OCI-LY1 (cell line): Measurements from ENCODE around the gene DIS3L.

Experiments
- H2AFZ ChIP-seq: fragments of 200-600 bp; sonication (generic), shearing (Covaris generic); 2 replicates; pipeline ENCODE4 v1.6.0; 2014; ENCODE audit warnings: antibody characterized with exemption, mild to moderate bottlenecking, low read length
- H3F3A ChIP-seq: fragments of 200-600 bp; sonication (generic), shearing (Covaris generic); 2 replicates; pipeline ENCODE4 v1.6.0; 2014; ENCODE audit warnings: mild to moderate bottlenecking, antibody characterized with exemption, low read length, moderate library complexity; ENCODE audit not compliant: insufficient read depth
- H3K27ac ChIP-seq: fragments of 200-600 bp; sonication (generic); 2 replicates; pipeline ENCODE4 v1.5.1; 2014; ENCODE audit warnings: low read length, mixed run types, mild to moderate bottlenecking, low read depth; ENCODE audit not compliant: poor library complexity, severe bottlenecking
- H3K27me3 ChIP-seq: fragments of 200-600 bp; sonication (generic); 2 replicates; pipeline ENCODE4 v1.6.0; 2014; ENCODE audit warnings: antibody characterized with exemption, mild to moderate bottlenecking, low read length, moderate library complexity; ENCODE audit not compliant: insufficient read depth
- H3K36me3 ChIP-seq: fragments of 200-600 bp; sonication (generic); 2 replicates; pipeline ENCODE4 v1.6.1; 2014; ENCODE audit warnings: mild to moderate bottlenecking, antibody characterized with exemption, low read length, moderate library complexity, mixed read lengths; ENCODE audit not compliant: insufficient read depth
- H3K4me1 ChIP-seq: fragments of 200-600 bp; sonication (generic); 2 replicates; pipeline ENCODE4 v1.5.1; 2014; ENCODE audit warnings: mild to moderate bottlenecking, low read length, moderate library complexity; ENCODE audit not compliant: insufficient read depth, severe bottlenecking
- H3K4me2 ChIP-seq: fragments of 200-600 bp; sonication (generic), shearing (Covaris generic); 2 replicates; pipeline ENCODE4 v1.6.1; 2014; ENCODE audit warnings: low read length
- H3K4me3 ChIP-seq: fragments of 200-600 bp; sonication (generic); 2 replicates; pipeline ENCODE4 v1.5.1; 2014; ENCODE audit warnings: low read length, low read depth, mild to moderate bottlenecking, mixed read lengths; ENCODE audit not compliant: poor library complexity, severe bottlenecking
- H3K79me2 ChIP-seq: fragments of 200-600 bp; shearing (Covaris generic); 2 replicates; pipeline ENCODE4 v1.6.1; 2016; ENCODE audit warnings: mixed run types, low read length, mixed read lengths; ENCODE audit not compliant: insufficient read depth
- H3K9ac ChIP-seq: fragments of 200-600 bp; sonication (generic), shearing (Covaris generic); 2 replicates; pipeline ENCODE4 v1.6.1; 2014; ENCODE audit warnings: mild to moderate bottlenecking, low read length, mixed read lengths
- H3K9me2 ChIP-seq: fragments of 200-600 bp; sonication (generic), shearing (Covaris generic); 2 replicates; pipeline ENCODE4 v1.6.1; 2014; ENCODE audit warnings: low read depth, mild to moderate bottlenecking, low read length, mixed read lengths
- H3K9me3 ChIP-seq: fragments of 200-600 bp; shearing (Covaris generic); 2 replicates; pipeline ENCODE4 v1.6.1; 2014; ENCODE audit warnings: low read length, mixed read lengths
- H4K20me1 ChIP-seq: fragments of 200-600 bp; sonication (generic), shearing (Covaris generic); 2 replicates; pipeline ENCODE4 v1.6.0; 2016; ENCODE audit warnings: mild to moderate bottlenecking, low read length; ENCODE audit not compliant: insufficient read depth
- EZH2 ChIP-seq: fragments of 200-600 bp; sonication (generic), shearing (Covaris generic); IDR thresholded peaks from 2 replicates; pipeline ENCODE4 v1.8.0; 2017; ENCODE audit warnings: borderline replicate concordance, mixed run types, mild to moderate bottlenecking, antibody characterized with exemption, low read length, moderate library complexity, mixed read lengths
- TF ChIP-seq, protein P1 (sequence below): fragments of 200-600 bp; sonication (generic), shearing (Covaris generic); IDR thresholded peaks from 2 replicates; pipeline ENCODE4 v1.5.1; 2017; ENCODE audit warnings: mild to moderate bottlenecking, antibody characterized with exemption, low read length, moderate library complexity, mixed read lengths

Gene DIS3L

DNA sequence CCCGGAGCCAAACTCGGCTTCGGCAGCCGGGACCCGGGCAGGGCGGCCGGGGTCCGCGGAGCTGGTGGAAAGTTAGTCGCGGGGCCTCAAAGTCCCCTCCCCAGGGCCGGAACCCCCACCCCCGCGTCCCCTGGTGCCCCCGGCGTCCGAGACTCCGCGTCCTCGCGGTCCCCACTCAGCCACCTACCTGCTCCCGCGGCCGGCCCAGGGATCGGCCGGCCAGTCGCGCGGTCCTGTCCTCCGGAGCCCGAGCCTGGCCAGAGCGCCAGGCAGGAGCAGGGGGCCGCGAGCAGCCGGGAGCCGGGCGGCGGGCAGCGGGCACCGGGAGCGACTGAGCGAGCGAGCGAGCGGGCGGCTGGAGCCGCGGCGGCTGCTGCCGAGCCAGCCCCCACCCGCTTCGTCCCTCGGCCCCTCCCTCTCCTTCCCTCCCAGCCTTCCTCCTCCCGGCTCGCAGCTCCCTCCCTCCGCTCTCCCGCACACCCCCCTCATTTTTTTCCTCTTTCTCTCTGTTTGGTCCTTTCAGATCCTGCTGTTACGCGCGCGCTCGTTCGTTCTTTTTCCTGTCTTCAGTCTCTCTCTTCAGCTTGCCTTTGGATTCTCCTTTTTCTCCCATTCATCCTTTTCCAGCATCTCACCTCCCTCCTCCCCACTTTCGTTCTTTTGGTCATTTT is 39.8 kb upstream of the DIS3L start, which contains the start of gene MEGF11:
Gene MEGF11, minus strand, starts transcription at position 333 of the 671 bp plus-strand sequence. CDS start 125,347 bp downstream, outside the sequence.
- H3K4me2 ChIP-seq: peak within 1 kb of the TSS; percentile 86
- peak within 1 kb of the TSS; percentile 61 for H3K4me3 ChIP-seq
- no peaks in the 10 kb centered on the region for H3K79me2 ChIP-seq
- no peaks in the 10 kb centered on the region for H3K9me2 ChIP-seq
- no peak within 1 kb of the TSS for H2AFZ ChIP-seq
- peaks cover 18% of the 10 kb centered on the region; the same call in 1 of the 2 replicates for H3K27me3 ChIP-seq
- no peaks in the 10 kb centered on the region for H3K36me3 ChIP-seq
- no peaks in the 10 kb centered on the region for H4K20me1 ChIP-seq
- H3K9me3 ChIP-seq: no peaks in the 10 kb centered on the region
- no peak for TF ChIP-seq EZH2
- TF ChIP-seq, protein P1, sequence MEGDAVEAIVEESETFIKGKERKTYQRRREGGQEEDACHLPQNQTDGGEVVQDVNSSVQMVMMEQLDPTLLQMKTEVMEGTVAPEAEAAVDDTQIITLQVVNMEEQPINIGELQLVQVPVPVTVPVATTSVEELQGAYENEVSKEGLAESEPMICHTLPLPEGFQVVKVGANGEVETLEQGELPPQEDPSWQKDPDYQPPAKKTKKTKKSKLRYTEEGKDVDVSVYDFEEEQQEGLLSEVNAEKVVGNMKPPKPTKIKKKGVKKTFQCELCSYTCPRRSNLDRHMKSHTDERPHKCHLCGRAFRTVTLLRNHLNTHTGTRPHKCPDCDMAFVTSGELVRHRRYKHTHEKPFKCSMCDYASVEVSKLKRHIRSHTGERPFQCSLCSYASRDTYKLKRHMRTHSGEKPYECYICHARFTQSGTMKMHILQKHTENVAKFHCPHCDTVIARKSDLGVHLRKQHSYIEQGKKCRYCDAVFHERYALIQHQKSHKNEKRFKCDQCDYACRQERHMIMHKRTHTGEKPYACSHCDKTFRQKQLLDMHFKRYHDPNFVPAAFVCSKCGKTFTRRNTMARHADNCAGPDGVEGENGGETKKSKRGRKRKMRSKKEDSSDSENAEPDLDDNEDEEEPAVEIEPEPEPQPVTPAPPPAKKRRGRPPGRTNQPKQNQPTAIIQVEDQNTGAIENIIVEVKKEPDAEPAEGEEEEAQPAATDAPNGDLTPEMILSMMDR: no peak
- H3F3A ChIP-seq: no peaks in the 10 kb centered on the region; the same call in 1 of the 2 replicates
- H3K9ac ChIP-seq: peak within 1 kb of the TSS; percentile 40; the same call in 1 of the 2 replicates
- H3K27ac ChIP-seq: no peak within 1 kb of the TSS
- H3K4me1 ChIP-seq: peaks cover 13% of the 10 kb centered on the region

DNA sequence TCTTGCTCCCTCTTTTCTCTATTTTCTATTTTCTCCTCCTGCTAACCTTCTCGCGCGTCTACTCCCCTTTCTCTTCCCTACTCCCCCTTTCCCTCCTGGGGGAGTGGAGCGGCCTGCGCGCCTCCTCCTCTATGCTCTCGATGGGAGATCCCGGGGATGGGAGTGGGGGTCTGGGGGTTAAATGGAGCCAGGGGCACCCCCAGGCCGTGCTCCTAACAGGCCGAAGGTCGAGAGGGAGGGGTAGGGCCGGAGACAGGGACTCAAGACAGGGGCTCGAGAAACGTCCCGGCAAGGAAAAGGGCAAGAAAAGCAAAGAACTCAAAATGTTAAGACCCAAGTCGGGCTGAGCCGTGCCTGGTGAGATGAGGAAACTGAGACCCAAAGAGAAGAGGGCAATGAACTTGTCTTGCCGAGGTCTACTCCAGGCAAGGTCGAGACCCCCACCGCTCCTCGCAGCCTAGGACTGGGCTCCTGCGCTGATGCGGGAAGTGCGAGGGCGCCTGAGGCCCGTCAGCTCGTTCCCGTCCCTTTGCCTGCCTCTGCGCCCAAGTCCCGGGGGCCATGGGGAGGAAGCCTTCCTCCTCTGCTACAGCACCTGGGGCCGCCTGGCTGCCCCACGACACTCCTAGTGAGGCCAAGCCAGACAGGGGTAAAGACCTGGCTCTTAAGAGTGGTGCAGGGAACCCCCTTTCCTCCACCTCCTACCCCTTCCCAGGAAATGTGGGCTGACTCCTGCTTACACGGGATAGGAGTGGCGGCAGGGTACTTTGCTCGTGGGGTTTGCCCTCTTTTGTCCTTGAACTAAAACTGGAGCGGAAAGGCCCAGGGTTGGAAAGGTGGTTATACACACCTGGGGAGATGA is 39.0 kb upstream of the DIS3L start:
- TF ChIP-seq, protein P1: no peak
- TF ChIP-seq EZH2: no peak
- no peak overlapping the region for H3K9ac ChIP-seq
- no peaks in the 10 kb centered on the region for H3K9me3 ChIP-seq
- no peaks in the 10 kb centered on the region for H3K36me3 ChIP-seq
- H3K9me2 ChIP-seq: no peaks in the 10 kb centered on the region
- H4K20me1 ChIP-seq: no peaks in the 10 kb centered on the region
- peak overlapping the region; percentile 86; the same call in 1 of the 2 replicates for H3K4me2 ChIP-seq
- H3K27ac ChIP-seq: no peak overlapping the region
- peaks cover 18% of the 10 kb centered on the region; the same call in 1 of the 2 replicates for H3K27me3 ChIP-seq
- H3K79me2 ChIP-seq: no peaks in the 10 kb centered on the region
- H2AFZ ChIP-seq: no peak overlapping the region
- peak overlapping the region; percentile 61 for H3K4me3 ChIP-seq
- H3K4me1 ChIP-seq: peaks cover 13% of the 10 kb centered on the region
- no peaks in the 10 kb centered on the region for H3F3A ChIP-seq

DNA sequence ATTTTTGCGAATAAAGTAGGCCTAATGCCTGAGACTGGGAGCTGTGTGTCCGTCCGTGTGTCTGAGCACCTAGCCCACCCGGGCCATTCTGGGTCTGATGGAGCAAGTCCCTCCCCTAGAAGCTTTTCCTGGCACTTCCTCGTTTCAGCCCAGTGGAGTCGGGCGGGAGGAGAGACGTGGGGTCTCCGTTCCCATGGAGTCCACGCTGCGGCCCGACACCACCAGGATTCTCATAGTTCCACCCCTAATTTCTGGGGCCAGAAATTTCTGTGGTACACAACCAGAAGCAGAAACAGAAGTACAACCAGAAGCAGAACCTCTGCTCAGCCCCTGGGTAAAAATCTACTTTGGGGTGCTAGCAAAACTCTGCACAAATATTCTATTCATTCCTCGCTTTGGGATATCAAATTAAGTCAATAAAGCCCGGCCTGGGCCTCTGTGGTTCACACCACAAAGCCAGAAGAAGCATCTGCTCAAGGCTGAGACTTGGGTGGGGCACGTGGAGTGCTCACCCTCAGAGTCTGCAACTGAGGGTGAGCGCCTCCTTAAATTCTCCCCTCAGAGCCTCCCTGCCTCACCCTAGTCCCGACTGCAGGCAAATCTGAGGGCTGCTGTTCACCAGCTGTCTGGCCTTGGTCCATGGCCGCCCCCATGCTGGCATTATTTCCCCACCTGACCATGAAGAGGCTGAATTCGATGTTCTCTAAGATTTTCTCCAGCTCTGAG is 38.3 kb upstream of the DIS3L start:
- TF ChIP-seq EZH2: no peak
- TF ChIP-seq, protein P1: no peak
- no peaks in the 10 kb centered on the region for H3F3A ChIP-seq
- H3K9me2 ChIP-seq: no peaks in the 10 kb centered on the region
- no peaks in the 10 kb centered on the region for H3K36me3 ChIP-seq
- H3K4me3 ChIP-seq: no peak overlapping the region
- no peak overlapping the region for H3K27ac ChIP-seq
- H4K20me1 ChIP-seq: no peaks in the 10 kb centered on the region
- H2AFZ ChIP-seq: no peak overlapping the region
- H3K4me2 ChIP-seq: no peak overlapping the region
- H3K9ac ChIP-seq: no peak overlapping the region
- H3K27me3 ChIP-seq: peaks cover 18% of the 10 kb centered on the region; the same call in 1 of the 2 replicates
- no peaks in the 10 kb centered on the region for H3K79me2 ChIP-seq
- H3K9me3 ChIP-seq: no peaks in the 10 kb centered on the region
- peaks cover 13% of the 10 kb centered on the region for H3K4me1 ChIP-seq
